HTERT RPE-1 (cell line): ENCODE measurements around the gene CPLX1.

ENCODE experiments used
- in situ Hi-C: fragments of 300-500 bp; cut with MboI; formaldehyde crosslinking; loops from 4 replicates; pipeline ENCODE4 v1.14.3; 2020; ENCODE audit warnings: low sequenced_read_pairs

Gene CPLX1

GRCh38 chr4:856225-856901, 30.4 kb upstream of the CPLX1 start:
- in situ Hi-C loops: no loop called here

- in situ Hi-C loops: no loop called here
Measured at GRCh38 chr4:855880-856224, 29.9 kb upstream of the CPLX1 start.

GRCh38 chr4:854356-854755, 28.4 kb upstream of the CPLX1 start:
- in situ Hi-C loops: no loop called here

- in situ Hi-C loops: no loop called here
Measured at GRCh38 chr4:853416-853781, 27.5 kb upstream of the CPLX1 start.

GRCh38 chr4:851701-852430, 25.9 kb upstream of the CPLX1 start:
- in situ Hi-C loops: no loop called here

GRCh38 chr4:850323-850945, 24.5 kb upstream of the CPLX1 start:
- in situ Hi-C loops: no loop called here

GRCh38 chr4:849478-850175, 23.7 kb upstream of the CPLX1 start:
- in situ Hi-C loops: no loop called here

- in situ Hi-C loops: no loop called here
Measured at GRCh38 chr4:848803-849477, 23.0 kb upstream of the CPLX1 start.

- in situ Hi-C loops: no loop called here
Measured at GRCh38 chr4:848307-848691, 22.4 kb upstream of the CPLX1 start.

GRCh38 chr4:845836-846251, 19.9 kb upstream of the CPLX1 start:
- in situ Hi-C loops: no loop called here

GRCh38 chr4:845233-845835, 19.4 kb upstream of the CPLX1 start:
- in situ Hi-C loops: no loop called here

GRCh38 chr4:844752-845232, 18.9 kb upstream of the CPLX1 start:
- in situ Hi-C loops: no loop called here

- in situ Hi-C loops: no loop called here
Measured at GRCh38 chr4:839675-840443, 13.9 kb upstream of the CPLX1 start.

GRCh38 chr4:837772-838171, 11.8 kb upstream of the CPLX1 start:
- in situ Hi-C loops: no loop called here

GRCh38 chr4:836750-837301, 10.9 kb upstream of the CPLX1 start:
- in situ Hi-C loops: no loop called here

GRCh38 chr4:836003-836511, 10.1 kb upstream of the CPLX1 start:
- in situ Hi-C loops: no loop called here

GRCh38 chr4:835148-836002, 9.4 kb upstream of the CPLX1 start:
- in situ Hi-C loops: no loop called here

GRCh38 chr4:834368-835147, 8.6 kb upstream of the CPLX1 start:
- in situ Hi-C loops: no loop called here
